ENCODE results near the gene CTNNA3.

The CTNNA3 gene

DNA sequence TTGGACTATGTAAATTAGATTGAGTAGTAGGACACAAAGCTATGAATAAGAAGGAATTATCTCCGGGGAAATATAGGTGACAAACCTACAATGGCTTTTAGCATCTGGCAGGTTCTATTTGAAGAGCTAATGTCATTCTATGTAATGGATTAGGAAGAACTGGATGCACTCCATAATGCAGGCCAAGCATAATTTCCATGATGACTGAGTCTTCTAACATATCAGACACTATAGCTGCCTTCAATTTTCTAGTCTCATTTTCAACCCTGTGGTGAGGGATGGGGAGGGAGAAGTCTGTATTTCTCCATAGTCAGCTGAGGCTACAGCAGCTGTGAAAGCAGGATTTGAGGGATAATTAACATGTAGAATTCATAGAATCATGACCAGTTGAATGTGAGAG, 1160.6 kb downstream of the CTNNA3 start:
- no peak for TF ChIP-seq JUND (IDR thresholded peaks at IDR 0.05; ENCODE audit: low read depth)
- in situ Hi-C loops (cut with HindIII; ENCODE audit: low pct_unique_long_range_greater_than_20kb, low sequenced_read_pairs) = no loop called here
- no peak for DNase-seq (ENCODE audit: low read depth in 1 of 2, low spot score in 1 of 2)

DNA sequence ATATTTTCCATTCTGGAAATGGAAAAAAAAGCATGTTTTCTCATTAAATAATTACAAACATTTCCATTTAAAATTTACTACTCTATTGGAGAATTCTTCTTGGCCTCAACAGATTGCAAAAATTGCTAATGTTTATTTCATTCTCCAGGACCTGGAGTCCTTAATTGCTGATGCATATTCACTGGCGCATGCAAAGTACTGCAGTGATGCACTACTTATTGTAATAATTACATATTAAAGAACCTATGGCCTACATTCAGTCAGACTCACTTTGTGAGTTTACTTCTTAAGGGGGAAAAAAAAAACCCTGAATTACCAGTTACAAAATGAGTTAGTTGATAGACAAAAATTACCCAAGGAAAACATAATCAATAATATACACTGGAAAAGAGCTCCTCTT, 1161.1 kb downstream of the CTNNA3 start:
- in situ Hi-C loops (cut with HindIII; ENCODE audit: low pct_unique_long_range_greater_than_20kb, low sequenced_read_pairs) = no loop called here

DNA sequence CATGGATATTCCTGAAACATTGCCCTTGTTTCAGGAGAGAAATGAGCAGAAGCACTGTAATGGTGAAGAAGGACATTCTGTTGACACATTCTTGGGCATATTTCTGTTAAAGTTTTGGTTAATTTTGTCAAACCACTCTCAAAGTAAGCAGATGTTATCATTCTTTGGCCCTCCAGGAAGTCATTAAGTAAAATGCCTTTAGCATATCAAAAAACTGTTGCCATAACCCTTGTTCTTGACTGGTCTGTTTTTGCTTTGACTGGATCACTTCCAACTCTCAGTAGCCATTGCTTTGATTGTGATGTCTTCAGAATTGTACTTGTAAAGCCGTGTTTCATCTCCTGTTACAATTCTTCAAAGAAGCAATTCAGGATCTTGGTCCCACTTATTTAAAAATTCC, 1174.5 kb downstream of the CTNNA3 start:
- in situ Hi-C loops (cut with HindIII; ENCODE audit: low pct_unique_long_range_greater_than_20kb, low sequenced_read_pairs) = no loop called here
- no peak for DNase-seq (ENCODE audit: low read depth in 1 of 2, low spot score in 1 of 2)
- TF ChIP-seq JUND (IDR thresholded peaks at IDR 0.05; ENCODE audit: low read depth) = no peak

More for the DNA sequence above, 1161.1 kb downstream of the CTNNA3 start:
- DNase-seq (ENCODE audit: low read depth in 1 of 2, low spot score in 1 of 2) = no peak
- TF ChIP-seq JUND (IDR thresholded peaks at IDR 0.05; ENCODE audit: low read depth) = no peak

DNA sequence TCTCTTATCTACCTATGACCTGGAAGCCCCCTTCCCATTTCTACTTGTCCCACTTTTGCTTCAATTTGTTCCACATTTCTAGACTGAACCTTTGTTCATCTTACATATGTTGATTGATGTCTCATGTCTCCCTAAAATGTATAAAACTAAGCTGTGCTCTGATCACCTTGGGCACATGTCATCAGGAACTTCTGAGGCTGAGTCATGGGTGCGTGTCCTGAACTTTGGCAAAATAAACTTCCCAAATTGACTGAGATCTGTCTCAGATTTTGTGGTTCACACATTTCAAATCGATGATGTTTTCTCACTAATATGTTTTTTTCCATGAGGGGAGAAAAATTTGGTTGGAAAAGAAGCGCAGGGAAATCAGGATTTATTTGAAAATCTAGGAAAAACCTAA, 1176.4 kb downstream of the CTNNA3 start:
- DNase-seq (ENCODE audit: low read depth in 1 of 2, low spot score in 1 of 2) = no peak
- in situ Hi-C loops (cut with HindIII; ENCODE audit: low pct_unique_long_range_greater_than_20kb, low sequenced_read_pairs) = no loop called here
- no peak for TF ChIP-seq JUND (IDR thresholded peaks at IDR 0.05; ENCODE audit: low read depth)

DNA sequence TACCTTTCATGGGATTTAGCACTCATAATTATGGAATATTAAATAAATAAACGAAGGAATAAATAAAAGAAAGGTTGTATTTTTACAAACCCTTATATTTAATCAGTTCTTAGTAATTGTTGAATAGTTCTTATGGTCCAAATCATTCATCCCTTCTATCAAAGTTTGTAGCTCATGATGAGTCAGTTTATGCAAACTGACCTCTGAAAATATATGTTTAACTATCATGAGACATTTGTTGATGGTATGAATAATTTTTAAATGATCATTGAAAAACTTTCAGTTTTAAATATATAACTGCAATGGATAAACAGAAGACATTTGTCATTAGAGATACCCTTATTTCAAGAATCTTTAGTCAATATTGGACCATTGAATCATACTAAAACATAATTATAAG, 1181.3 kb downstream of the CTNNA3 start:
- in situ Hi-C loops (cut with HindIII; ENCODE audit: low pct_unique_long_range_greater_than_20kb, low sequenced_read_pairs) = no loop called here
- DNase-seq (ENCODE audit: low read depth in 1 of 2, low spot score in 1 of 2) = no peak
- no peak for TF ChIP-seq JUND (IDR thresholded peaks at IDR 0.05; ENCODE audit: low read depth)

DNA sequence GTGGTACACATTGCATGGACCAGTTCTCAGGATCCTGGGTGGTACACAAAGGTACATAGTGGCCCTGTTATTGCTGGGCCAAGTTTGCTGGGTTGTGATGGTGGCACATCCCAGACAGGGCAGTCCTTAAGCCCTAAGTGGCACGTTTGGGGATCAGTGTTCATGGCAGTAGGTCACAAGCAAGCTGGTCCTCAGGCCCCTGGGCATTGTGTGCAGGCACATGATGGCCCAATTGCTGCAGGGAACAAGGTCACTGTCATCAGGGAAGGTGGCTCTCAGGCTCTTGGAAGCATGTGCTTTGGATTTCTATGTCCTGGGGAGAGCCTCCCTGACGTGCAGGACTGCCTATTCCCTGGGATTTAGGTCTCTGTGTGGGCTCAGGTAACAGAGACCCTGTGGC, 1182.5 kb downstream of the CTNNA3 start:
- no peak for DNase-seq (ENCODE audit: low read depth in 1 of 2, low spot score in 1 of 2)
- in situ Hi-C loops (cut with HindIII; ENCODE audit: low pct_unique_long_range_greater_than_20kb, low sequenced_read_pairs) = no loop called here
- no peak for TF ChIP-seq JUND (IDR thresholded peaks at IDR 0.05; ENCODE audit: low read depth)

DNA sequence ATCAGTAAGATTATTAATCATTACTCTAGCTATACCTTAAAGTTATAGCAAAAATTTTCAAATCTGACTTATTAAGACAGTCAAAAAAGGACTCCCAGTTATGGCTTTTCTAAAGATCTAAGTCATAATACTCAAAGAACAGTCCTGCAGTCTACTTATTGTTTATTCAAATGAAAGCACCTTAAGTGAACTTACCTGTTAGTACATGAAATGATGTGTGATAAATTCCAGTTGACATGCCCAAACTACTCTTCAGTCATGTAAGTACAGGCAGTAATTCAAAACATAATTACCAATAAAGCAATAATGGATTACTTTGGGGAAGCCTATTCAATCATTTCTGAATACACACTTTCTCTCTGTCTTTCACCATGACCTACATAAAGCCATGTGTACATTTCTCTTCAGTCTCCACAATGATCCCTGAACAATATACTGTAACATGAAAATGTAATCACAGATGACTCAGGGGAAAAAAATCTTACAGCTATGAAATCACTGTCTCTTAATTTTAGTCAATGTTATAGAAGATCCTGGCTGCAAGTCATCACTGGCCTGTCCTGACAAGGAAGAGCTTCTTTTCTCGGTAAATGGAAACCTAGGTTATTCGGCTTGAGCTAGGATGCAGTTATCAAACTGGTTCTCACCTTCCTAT, 1190.9 kb downstream of the CTNNA3 start:
- DNase-seq (ENCODE audit: low read depth in 1 of 2, low spot score in 1 of 2) = no peak
- in situ Hi-C loops (cut with HindIII; ENCODE audit: low pct_unique_long_range_greater_than_20kb, low sequenced_read_pairs) = no loop called here
- no peak for TF ChIP-seq JUND (IDR thresholded peaks at IDR 0.05; ENCODE audit: low read depth)

DNA sequence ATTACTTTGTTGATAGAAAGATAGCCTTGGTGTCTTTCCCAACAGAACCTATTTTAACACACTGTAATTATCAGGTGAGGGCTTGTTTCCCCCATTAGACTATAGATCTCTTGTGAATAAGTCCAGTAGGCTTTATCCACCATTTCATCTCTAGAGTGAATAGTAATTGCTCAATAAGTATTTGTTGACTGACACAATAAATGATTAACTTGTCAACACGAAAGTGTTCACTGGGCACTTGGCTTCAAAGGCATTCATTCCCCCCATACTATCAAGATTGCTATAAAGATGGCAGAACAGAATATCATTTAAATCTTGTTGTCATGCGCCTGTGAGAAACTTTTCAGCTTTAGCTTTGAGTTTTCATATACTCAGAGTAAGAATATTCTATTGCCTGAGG, 1194.6 kb downstream of the CTNNA3 start:
- in situ Hi-C loops (cut with HindIII; ENCODE audit: low pct_unique_long_range_greater_than_20kb, low sequenced_read_pairs) = no loop called here
- DNase-seq (ENCODE audit: low read depth in 1 of 2, low spot score in 1 of 2) = no peak
- TF ChIP-seq JUND (IDR thresholded peaks at IDR 0.05; ENCODE audit: low read depth) = no peak

DNA sequence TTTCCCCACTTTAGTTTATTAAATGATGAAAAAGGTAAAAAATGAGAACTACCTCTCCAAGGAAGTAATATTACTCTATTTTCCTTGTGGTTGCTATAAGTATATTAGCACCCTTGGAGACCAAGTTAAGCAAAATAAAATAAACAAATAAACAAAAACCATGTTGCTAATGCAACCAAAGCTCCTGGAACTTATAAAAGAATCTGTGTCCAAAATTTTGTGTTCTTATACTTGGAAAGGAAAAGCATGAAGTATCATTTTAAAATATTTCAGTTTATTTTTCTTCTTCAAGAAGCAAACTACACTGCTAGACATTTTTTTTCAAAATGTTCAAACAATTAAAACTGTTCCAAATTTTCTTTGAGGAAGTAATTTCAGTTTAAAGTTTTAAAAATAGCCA, 1212.0 kb downstream of the CTNNA3 start:
- no peak for TF ChIP-seq JUND (IDR thresholded peaks at IDR 0.05; ENCODE audit: low read depth)
- in situ Hi-C loops (cut with HindIII; ENCODE audit: low pct_unique_long_range_greater_than_20kb, low sequenced_read_pairs) = no loop called here
- no peak for DNase-seq (ENCODE audit: low read depth in 1 of 2, low spot score in 1 of 2)

DNA sequence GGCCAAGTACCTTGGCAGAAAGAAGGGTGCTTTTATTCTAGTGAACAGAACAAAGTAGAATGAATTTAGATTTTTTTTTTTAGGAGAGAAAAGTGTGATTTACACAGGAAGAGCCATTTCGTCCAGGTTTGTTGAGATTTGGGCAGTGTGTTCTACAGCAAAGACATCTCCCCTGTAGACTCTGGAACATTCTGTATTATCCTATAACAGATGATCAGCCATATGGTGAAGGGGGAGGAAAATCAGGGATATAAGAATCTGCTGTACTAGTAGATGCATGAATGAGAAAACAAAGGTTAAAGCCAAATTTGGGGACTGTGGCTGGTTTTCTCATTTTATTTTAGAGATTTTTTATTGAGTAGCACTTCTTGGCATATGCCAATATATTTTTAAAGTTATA, 1223.8 kb downstream of the CTNNA3 start:
- no peak for DNase-seq (ENCODE audit: low read depth in 1 of 2, low spot score in 1 of 2)
- TF ChIP-seq JUND (IDR thresholded peaks at IDR 0.05; ENCODE audit: low read depth) = no peak
- in situ Hi-C loops (cut with HindIII; ENCODE audit: low pct_unique_long_range_greater_than_20kb, low sequenced_read_pairs) = no loop called here

DNA sequence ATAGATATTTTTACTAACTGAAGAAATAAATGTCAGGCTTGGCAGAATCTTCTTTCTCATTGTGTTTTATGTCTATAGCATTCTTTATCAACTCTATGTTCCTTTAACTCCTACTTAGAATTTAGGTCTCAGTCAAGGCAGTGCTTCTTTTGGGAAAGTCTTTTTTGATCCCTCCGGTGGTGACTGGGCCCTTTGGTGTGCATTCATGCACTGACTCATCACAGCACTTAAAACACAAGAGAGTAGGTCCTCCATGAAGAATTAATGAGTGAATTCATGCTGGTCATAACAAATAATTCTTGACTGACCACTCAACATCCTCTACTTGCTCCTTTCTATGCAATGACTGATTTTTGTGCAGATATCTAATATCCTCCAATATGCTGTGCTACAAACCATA, 1229.0 kb downstream of the CTNNA3 start:
- no peak for DNase-seq (ENCODE audit: low read depth in 1 of 2, low spot score in 1 of 2)
- in situ Hi-C loops (cut with HindIII; ENCODE audit: low pct_unique_long_range_greater_than_20kb, low sequenced_read_pairs) = no loop called here
- TF ChIP-seq JUND (IDR thresholded peaks at IDR 0.05; ENCODE audit: low read depth) = no peak

DNA sequence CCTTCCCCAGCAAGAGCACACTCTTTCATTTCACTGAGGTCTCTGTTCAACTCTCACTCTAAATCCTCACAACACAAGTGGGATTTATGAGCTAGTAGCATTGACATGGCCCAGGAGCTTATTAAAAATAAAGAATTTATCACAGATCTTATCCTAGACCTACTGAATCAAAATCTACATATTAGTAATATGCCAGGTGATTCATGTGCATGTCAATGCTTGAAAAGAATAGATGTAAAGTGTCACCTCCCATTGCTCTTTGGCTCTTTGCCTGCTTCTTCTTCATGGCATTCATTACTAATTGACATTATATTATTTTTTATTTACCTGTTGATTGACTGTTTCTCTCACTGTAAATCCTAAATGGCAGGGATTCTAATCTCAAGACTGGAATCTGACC, 1229.4 kb downstream of the CTNNA3 start:
- in situ Hi-C loops (cut with HindIII; ENCODE audit: low pct_unique_long_range_greater_than_20kb, low sequenced_read_pairs) = no loop called here
- no peak for TF ChIP-seq JUND (IDR thresholded peaks at IDR 0.05; ENCODE audit: low read depth)
- DNase-seq (ENCODE audit: low read depth in 1 of 2, low spot score in 1 of 2) = no peak

DNA sequence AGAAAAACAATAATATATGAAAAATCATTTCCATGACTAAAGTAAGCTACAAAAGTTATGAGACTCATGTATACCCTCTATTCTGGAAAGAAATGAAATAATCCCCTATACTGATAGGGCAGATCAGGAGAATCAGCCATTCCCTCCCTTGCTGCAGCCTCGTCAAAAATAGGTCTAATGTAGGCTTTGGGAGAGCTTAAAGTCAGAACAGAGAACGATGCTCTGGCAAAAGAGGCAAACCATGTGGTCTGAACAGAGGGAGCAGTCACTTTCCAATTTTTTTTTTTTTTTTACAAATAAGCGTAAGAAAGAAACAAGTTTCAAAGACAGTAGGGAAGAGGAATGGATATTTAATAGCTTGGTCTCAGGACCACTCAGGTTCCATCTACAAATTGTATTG, 1232.4 kb downstream of the CTNNA3 start:
- in situ Hi-C loops (cut with HindIII; ENCODE audit: low pct_unique_long_range_greater_than_20kb, low sequenced_read_pairs) = no loop called here
- no peak for TF ChIP-seq JUND (IDR thresholded peaks at IDR 0.05; ENCODE audit: low read depth)

DNA sequence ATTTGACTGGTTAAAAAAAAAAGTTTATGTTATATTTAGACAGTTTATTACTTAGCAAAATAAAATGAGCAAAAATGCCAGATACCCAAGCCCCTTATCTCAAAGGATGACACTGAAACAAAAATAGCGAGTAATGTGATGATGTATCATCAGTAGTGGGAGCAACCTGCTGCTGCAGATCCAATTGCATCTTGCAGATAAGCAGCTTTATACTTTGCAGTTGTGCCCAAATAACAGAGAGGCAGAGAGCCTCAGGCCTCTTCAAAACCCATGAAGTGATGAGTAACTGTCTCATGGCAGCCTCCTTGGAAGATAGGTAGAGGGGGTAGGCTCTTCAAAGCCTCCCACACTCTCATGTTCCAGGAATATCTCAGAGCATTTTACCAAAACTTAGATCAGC, 1238.4 kb downstream of the CTNNA3 start:
- TF ChIP-seq JUND (IDR thresholded peaks at IDR 0.05; ENCODE audit: low read depth) = no peak
- no peak for DNase-seq (ENCODE audit: low read depth in 1 of 2, low spot score in 1 of 2)
- in situ Hi-C loops (cut with HindIII; ENCODE audit: low pct_unique_long_range_greater_than_20kb, low sequenced_read_pairs) = no loop called here

More for the DNA sequence above, 1232.4 kb downstream of the CTNNA3 start:
- DNase-seq (ENCODE audit: low read depth in 1 of 2, low spot score in 1 of 2) = no peak
